GM23338 (cell line): ENCODE data around the gene DDX43. TPM values are rescaled to one million over a fixed set of nuclear protein-coding genes. Genes with fewer than 3 reads are reported as not detected.

Experiments
- ATAC-seq: fragments of 200-7000 bp; cut with Tn5 transposase; 3 replicates; pipeline ENCODE4 v1.9.1; 2020
- DNase-seq: peaks from one replicate; pipeline ENCODE4 v3.0.0-alpha.2; 2015; ENCODE audit warnings: low spot score
- H2AFZ ChIP-seq: fragments of 200-600 bp; sonication (generic); 2 replicates; pipeline ENCODE4 v1.8.0; 2016; ENCODE audit warnings: antibody characterized with exemption, mild to moderate bottlenecking, moderate library complexity
- H3F3A ChIP-seq: fragments of 200-600 bp; sonication (generic); replicated peaks from 2 replicates; pipeline ENCODE4 v1.8.0; 2017; ENCODE audit warnings: antibody characterized with exemption, mixed run types, low read depth
- H3K27ac ChIP-seq: fragments of 200-600 bp; sonication (generic); 2 replicates; pipeline ENCODE4 v1.6.1; 2016; ENCODE audit warnings: low read depth
- H3K27me3 ChIP-seq: fragments of 200-600 bp; sonication (generic); 2 replicates; pipeline ENCODE4 v1.8.0; 2016; ENCODE audit warnings: mild to moderate bottlenecking, mixed run types, moderate library complexity; ENCODE audit not compliant: insufficient read depth
- H3K36me3 ChIP-seq: fragments of 200-600 bp; sonication (generic); 2 replicates; pipeline ENCODE4 v1.8.0; 2016; ENCODE audit warnings: mild to moderate bottlenecking; ENCODE audit not compliant: insufficient read depth
- H3K4me1 ChIP-seq: fragments of 200-600 bp; sonication (generic); 2 replicates; pipeline ENCODE4 v1.8.0; 2016; ENCODE audit warnings: mild to moderate bottlenecking, moderate library complexity; ENCODE audit not compliant: insufficient read depth
- H3K4me2 ChIP-seq: fragments of 200-600 bp; sonication (generic); 2 replicates; pipeline ENCODE4 v1.7.1; 2017; ENCODE audit warnings: mixed run types
- H3K4me3 ChIP-seq: fragments of 200-600 bp; sonication (generic); 2 replicates; pipeline ENCODE4 v1.6.1; 2016; ENCODE audit warnings: mixed run types
- H3K79me2 ChIP-seq: fragments of 200-600 bp; sonication (generic); replicated peaks from 2 replicates; pipeline ENCODE4 v1.8.0; 2017; ENCODE audit warnings: mild to moderate bottlenecking; ENCODE audit not compliant: insufficient read depth
- H3K9me2 ChIP-seq: fragments of 200-600 bp; sonication (generic); 2 replicates; pipeline ENCODE4 v1.8.0; 2017; ENCODE audit not compliant: insufficient read depth
- H4K20me1 ChIP-seq: fragments of 200-600 bp; sonication (generic); replicated peaks from 2 replicates; pipeline ENCODE4 v1.8.0; 2017; ENCODE audit warnings: mild to moderate bottlenecking; ENCODE audit not compliant: insufficient read depth
- H3K27ac Mint-ChIP-seq: 2 replicates; pipeline ENCODE4 v1.8.0; 2020; ENCODE audit warnings: inconsistent platforms, mild to moderate bottlenecking, moderate library complexity, mixed read lengths
- H3K27me3 Mint-ChIP-seq: 3 replicates; pipeline ENCODE4 v1.8.0; 2022; ENCODE audit warnings: low read depth, mild to moderate bottlenecking, moderate library complexity, mixed read lengths, inconsistent platforms; ENCODE audit not compliant: insufficient read depth, poor library complexity
- H3K36me3 Mint-ChIP-seq: 3 replicates; pipeline ENCODE4 v1.8.0; 2021; ENCODE audit warnings: low read depth, mild to moderate bottlenecking, inconsistent platforms, moderate library complexity, mixed read lengths
- H3K4me1 Mint-ChIP-seq: 3 replicates; pipeline ENCODE4 v1.8.0; 2020; ENCODE audit warnings: mild to moderate bottlenecking, inconsistent platforms, mixed read lengths
- H3K4me3 Mint-ChIP-seq: 3 replicates; pipeline ENCODE4 v1.8.0; 2021; ENCODE audit warnings: moderate library complexity, mild to moderate bottlenecking, inconsistent platforms, mixed read lengths
- H3K9me3 Mint-ChIP-seq: 3 replicates; pipeline ENCODE4 v1.8.0; 2020; ENCODE audit warnings: moderate library complexity, mild to moderate bottlenecking, inconsistent platforms, mixed read lengths
- CREB1 ChIP-seq: fragments of 250-450 bp; sonication (Bioruptor Pico); IDR thresholded peaks from 2 replicates; pipeline ENCODE4 v1.5.0; 2020; ENCODE audit warnings: low read depth, mild to moderate bottlenecking, moderate library complexity
- EZH2 ChIP-seq: fragments of 200-600 bp; sonication (generic); IDR thresholded peaks from one replicate; pipeline ENCODE4 v1.8.0; 2017; ENCODE audit warnings: antibody characterized with exemption, mild to moderate bottlenecking, low read depth; ENCODE audit not compliant: unreplicated experiment
- EZH2phosphoT487 ChIP-seq: fragments of 200-600 bp; sonication (generic); IDR thresholded peaks from one replicate; pipeline ENCODE4 v1.8.1; 2018; ENCODE audit warnings: antibody characterized with exemption; ENCODE audit not compliant: unreplicated experiment
- JUNB ChIP-seq: IDR thresholded peaks from one replicate; pipeline ENCODE4 v1.6.1; 2016; ENCODE audit warnings: antibody characterized with exemption; ENCODE audit not compliant: unreplicated experiment
- NANOG ChIP-seq: IDR thresholded peaks from 2 replicates; pipeline ENCODE4 v1.6.1; 2016; ENCODE audit warnings: antibody characterized with exemption, borderline replicate concordance
- POLR2AphosphoS5 ChIP-seq: IDR thresholded peaks from 2 replicates; pipeline ENCODE4 v1.6.1; 2016; ENCODE audit warnings: antibody characterized with exemption, low read depth
- STAT1 ChIP-seq: IDR thresholded peaks from one replicate; pipeline ENCODE4 v1.6.1; 2016; ENCODE audit warnings: antibody characterized with exemption; ENCODE audit not compliant: unreplicated experiment
- ZNF114 ChIP-seq: fragments of 250-450 bp; sonication (Bioruptor Pico); IDR thresholded peaks from 2 replicates; pipeline ENCODE4 v1.5.0; 2020; ENCODE audit warnings: mild to moderate bottlenecking, moderate library complexity
- ZNF331 ChIP-seq: fragments of 250-450 bp; sonication (Bioruptor Pico); IDR thresholded peaks from 2 replicates; pipeline ENCODE4 v1.5.0; 2020; ENCODE audit warnings: low read depth, mild to moderate bottlenecking, moderate library complexity
- polyA plus RNA-seq: library from polyadenylated mRNA; unstranded; fragments of >200 nt; fragmentation: Nextera tagmentation; extraction: Ambion mirVana; gene quantifications from 2 replicates; pipeline ENCODE4 v1.2.1, GENCODE V29; 2016
- total RNA-seq: library from RNA; depleted of rRNA; stranded (reverse); fragments of >200 nt; shearing (Covaris generic); gene quantifications from 2 replicates; pipeline ENCODE4 v1.2.3, GENCODE V29; 2014
- TF ChIP-seq, protein P1 (sequence below): IDR thresholded peaks from one replicate; pipeline ENCODE4 v1.6.1; 2018; ENCODE audit warnings: antibody characterized with exemption; ENCODE audit not compliant: unreplicated experiment
- TF ChIP-seq, protein P2 (sequence below): fragments of 250-450 bp; sonication (Bioruptor Pico); IDR thresholded peaks from 2 replicates; pipeline ENCODE4 v1.5.0; 2020; ENCODE audit warnings: mild to moderate bottlenecking, moderate library complexity
- TF ChIP-seq, protein P3 (sequence below): IDR thresholded peaks from 2 replicates; pipeline ENCODE4 v1.6.1; 2016; ENCODE audit warnings: antibody characterized with exemption
- TF ChIP-seq, protein P4 (sequence below), 2 experiments: fragments of 200-600 bp in 1 of 2; sonication (generic) in 1 of 2; conservative IDR thresholded peaks; 2 replicates each; pipeline versions ENCODE4 v1.5.1 to v1.6.1; 2016 to 2017; ENCODE audit warnings: antibody characterized with exemption in 2 of 2, low read depth in 2 of 2, mild to moderate bottlenecking in 2 of 2, moderate library complexity in 1 of 2

DDX43 gene
- total and polyA plus RNA-seq, 2 experiments from 2014 or later = 0.49 to 0.60 TPM

DNA sequence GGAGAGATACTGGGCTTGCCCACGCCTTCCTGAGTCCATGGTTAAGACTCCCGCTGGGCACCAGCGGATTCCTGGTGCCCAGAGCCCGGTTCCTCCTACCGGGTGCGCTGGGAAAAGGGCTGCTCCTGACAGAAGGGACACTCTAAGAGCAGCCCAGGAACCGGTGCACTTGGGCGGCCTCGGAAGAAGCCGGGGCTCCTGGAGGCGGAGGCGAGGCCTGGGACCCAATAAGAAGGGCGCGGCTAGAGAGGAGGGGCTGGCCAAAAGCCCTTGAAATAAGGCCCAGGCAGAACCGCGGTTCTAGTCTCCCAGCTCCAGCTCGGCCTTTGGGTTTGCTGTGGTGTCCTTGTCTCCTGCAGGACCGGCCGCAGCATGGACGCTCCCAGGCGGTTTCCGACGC, 32.3 kb upstream of the DDX43 start, which contains the start of gene KHDC3L:
Gene KHDC3L, plus strand, starts transcription at position 301 of the 400 bp plus-strand sequence. Its CDS starts 72 bp downstream, at position 373.
- Histone ChIP-seq H2AFZ (0 out of 2 replicates have a peak within 1 kb of the TSS, but pooled peaks have one; percentile 66), H3K79me2 (no peaks in the 10 kb centered on the region), H3K9me2 (no peaks in the 10 kb centered on the region), H3K36me3 (no peaks in the 10 kb centered on the region), H3K27me3 (no peaks in the 10 kb centered on the region), H3K4me3 (no peak within 1 kb of the TSS), H3F3A (no peaks in the 10 kb centered on the region), H3K4me2 (no peak within 1 kb of the TSS), H4K20me1 (no peaks in the 10 kb centered on the region), H3K4me1 (0 out of 2 replicates have a peak, but pooled peaks cover under 1% of the 10 kb centered on the region), H3K27ac (no peak within 1 kb of the TSS)
- Mint-ChIP-seq H3K9me3 (no peaks in the 10 kb centered on the region), H3K27ac (no peak within 1 kb of the TSS), H3K27me3 (peaks cover 2% of the 10 kb centered on the region), H3K4me3 (no peak within 1 kb of the TSS), H3K36me3 (no peaks in the 10 kb centered on the region), H3K4me1 (no peaks in the 10 kb centered on the region; the same call in 2 of the 3 replicates)
- DNase-seq (no peak), ATAC-seq (no peak)
- no peak for TF ChIP-seq NANOG
- no peak for TF ChIP-seq EZH2
- TF ChIP-seq EZH2phosphoT487 = no peak
- TF ChIP-seq, protein P1, sequence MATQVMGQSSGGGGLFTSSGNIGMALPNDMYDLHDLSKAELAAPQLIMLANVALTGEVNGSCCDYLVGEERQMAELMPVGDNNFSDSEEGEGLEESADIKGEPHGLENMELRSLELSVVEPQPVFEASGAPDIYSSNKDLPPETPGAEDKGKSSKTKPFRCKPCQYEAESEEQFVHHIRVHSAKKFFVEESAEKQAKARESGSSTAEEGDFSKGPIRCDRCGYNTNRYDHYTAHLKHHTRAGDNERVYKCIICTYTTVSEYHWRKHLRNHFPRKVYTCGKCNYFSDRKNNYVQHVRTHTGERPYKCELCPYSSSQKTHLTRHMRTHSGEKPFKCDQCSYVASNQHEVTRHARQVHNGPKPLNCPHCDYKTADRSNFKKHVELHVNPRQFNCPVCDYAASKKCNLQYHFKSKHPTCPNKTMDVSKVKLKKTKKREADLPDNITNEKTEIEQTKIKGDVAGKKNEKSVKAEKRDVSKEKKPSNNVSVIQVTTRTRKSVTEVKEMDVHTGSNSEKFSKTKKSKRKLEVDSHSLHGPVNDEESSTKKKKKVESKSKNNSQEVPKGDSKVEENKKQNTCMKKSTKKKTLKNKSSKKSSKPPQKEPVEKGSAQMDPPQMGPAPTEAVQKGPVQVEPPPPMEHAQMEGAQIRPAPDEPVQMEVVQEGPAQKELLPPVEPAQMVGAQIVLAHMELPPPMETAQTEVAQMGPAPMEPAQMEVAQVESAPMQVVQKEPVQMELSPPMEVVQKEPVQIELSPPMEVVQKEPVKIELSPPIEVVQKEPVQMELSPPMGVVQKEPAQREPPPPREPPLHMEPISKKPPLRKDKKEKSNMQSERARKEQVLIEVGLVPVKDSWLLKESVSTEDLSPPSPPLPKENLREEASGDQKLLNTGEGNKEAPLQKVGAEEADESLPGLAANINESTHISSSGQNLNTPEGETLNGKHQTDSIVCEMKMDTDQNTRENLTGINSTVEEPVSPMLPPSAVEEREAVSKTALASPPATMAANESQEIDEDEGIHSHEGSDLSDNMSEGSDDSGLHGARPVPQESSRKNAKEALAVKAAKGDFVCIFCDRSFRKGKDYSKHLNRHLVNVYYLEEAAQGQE = no peak
- TF ChIP-seq STAT1 = no peak
- TF ChIP-seq, protein P2, sequence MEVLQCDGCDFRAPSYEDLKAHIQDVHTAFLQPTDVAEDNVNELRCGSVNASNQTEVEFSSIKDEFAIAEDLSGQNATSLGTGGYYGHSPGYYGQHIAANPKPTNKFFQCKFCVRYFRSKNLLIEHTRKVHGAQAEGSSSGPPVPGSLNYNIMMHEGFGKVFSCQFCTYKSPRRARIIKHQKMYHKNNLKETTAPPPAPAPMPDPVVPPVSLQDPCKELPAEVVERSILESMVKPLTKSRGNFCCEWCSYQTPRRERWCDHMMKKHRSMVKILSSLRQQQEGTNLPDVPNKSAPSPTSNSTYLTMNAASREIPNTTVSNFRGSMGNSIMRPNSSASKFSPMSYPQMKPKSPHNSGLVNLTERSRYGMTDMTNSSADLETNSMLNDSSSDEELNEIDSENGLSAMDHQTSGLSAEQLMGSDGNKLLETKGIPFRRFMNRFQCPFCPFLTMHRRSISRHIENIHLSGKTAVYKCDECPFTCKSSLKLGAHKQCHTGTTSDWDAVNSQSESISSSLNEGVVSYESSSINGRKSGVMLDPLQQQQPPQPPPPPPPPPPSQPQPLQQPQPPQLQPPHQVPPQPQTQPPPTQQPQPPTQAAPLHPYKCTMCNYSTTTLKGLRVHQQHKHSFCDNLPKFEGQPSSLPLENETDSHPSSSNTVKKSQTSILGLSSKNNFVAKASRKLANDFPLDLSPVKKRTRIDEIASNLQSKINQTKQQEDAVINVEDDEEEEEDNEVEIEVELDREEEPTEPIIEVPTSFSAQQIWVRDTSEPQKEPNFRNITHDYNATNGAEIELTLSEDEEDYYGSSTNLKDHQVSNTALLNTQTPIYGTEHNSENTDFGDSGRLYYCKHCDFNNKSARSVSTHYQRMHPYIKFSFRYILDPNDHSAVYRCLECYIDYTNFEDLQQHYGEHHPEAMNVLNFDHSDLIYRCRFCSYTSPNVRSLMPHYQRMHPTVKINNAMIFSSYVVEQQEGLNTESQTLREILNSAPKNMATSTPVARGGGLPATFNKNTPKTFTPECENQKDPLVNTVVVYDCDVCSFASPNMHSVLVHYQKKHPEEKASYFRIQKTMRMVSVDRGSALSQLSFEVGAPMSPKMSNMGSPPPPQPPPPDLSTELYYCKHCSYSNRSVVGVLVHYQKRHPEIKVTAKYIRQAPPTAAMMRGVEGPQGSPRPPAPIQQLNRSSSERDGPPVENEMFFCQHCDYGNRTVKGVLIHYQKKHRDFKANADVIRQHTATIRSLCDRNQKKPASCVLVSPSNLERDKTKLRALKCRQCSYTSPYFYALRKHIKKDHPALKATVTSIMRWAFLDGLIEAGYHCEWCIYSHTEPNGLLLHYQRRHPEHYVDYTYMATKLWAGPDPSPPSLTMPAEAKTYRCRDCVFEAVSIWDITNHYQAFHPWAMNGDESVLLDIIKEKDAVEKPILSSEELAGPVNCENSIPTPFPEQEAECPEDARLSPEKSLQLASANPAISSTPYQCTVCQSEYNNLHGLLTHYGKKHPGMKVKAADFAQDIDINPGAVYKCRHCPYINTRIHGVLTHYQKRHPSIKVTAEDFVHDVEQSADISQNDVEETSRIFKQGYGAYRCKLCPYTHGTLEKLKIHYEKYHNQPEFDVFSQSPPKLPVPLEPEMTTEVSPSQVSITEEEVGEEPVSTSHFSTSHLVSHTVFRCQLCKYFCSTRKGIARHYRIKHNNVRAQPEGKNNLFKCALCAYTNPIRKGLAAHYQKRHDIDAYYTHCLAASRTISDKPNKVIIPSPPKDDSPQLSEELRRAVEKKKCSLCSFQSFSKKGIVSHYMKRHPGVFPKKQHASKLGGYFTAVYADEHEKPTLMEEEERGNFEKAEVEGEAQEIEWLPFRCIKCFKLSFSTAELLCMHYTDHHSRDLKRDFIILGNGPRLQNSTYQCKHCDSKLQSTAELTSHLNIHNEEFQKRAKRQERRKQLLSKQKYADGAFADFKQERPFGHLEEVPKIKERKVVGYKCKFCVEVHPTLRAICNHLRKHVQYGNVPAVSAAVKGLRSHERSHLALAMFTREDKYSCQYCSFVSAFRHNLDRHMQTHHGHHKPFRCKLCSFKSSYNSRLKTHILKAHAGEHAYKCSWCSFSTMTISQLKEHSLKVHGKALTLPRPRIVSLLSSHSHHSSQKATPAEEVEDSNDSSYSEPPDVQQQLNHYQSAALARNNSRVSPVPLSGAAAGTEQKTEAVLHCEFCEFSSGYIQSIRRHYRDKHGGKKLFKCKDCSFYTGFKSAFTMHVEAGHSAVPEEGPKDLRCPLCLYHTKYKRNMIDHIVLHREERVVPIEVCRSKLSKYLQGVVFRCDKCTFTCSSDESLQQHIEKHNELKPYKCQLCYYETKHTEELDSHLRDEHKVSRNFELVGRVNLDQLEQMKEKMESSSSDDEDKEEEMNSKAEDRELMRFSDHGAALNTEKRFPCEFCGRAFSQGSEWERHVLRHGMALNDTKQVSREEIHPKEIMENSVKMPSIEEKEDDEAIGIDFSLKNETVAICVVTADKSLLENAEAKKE (CRISPR knock-in tag) = no peak
- TF ChIP-seq CREB1 (CRISPR knock-in tag) = no peak
- TF ChIP-seq ZNF331 (CRISPR knock-in tag) = no peak
- no peak for TF ChIP-seq JUNB
- TF ChIP-seq ZNF114 (CRISPR knock-in tag) = no peak
- TF ChIP-seq, protein P3, sequence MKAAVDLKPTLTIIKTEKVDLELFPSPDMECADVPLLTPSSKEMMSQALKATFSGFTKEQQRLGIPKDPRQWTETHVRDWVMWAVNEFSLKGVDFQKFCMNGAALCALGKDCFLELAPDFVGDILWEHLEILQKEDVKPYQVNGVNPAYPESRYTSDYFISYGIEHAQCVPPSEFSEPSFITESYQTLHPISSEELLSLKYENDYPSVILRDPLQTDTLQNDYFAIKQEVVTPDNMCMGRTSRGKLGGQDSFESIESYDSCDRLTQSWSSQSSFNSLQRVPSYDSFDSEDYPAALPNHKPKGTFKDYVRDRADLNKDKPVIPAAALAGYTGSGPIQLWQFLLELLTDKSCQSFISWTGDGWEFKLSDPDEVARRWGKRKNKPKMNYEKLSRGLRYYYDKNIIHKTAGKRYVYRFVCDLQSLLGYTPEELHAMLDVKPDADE = no peak
- no peak for TF ChIP-seq POLR2AphosphoS5
- TF ChIP-seq, protein P4, sequence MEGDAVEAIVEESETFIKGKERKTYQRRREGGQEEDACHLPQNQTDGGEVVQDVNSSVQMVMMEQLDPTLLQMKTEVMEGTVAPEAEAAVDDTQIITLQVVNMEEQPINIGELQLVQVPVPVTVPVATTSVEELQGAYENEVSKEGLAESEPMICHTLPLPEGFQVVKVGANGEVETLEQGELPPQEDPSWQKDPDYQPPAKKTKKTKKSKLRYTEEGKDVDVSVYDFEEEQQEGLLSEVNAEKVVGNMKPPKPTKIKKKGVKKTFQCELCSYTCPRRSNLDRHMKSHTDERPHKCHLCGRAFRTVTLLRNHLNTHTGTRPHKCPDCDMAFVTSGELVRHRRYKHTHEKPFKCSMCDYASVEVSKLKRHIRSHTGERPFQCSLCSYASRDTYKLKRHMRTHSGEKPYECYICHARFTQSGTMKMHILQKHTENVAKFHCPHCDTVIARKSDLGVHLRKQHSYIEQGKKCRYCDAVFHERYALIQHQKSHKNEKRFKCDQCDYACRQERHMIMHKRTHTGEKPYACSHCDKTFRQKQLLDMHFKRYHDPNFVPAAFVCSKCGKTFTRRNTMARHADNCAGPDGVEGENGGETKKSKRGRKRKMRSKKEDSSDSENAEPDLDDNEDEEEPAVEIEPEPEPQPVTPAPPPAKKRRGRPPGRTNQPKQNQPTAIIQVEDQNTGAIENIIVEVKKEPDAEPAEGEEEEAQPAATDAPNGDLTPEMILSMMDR (conservative IDR thresholded peaks at IDR 0.05; ENCODE audit: low read depth in 2 of 2) = no peak
